8988T (cell line): ENCODE results near the gene PCSK6.
"Not testable (repeated sequence)": the region's sequence is repeated elsewhere in the genome, so short reads cannot be mapped to it uniquely, and the experiment has no call there.

Source experiments
- DNase-seq: peaks from one replicate; pipeline ENCODE4 v3.0.0; 2011

Gene PCSK6

DNA sequence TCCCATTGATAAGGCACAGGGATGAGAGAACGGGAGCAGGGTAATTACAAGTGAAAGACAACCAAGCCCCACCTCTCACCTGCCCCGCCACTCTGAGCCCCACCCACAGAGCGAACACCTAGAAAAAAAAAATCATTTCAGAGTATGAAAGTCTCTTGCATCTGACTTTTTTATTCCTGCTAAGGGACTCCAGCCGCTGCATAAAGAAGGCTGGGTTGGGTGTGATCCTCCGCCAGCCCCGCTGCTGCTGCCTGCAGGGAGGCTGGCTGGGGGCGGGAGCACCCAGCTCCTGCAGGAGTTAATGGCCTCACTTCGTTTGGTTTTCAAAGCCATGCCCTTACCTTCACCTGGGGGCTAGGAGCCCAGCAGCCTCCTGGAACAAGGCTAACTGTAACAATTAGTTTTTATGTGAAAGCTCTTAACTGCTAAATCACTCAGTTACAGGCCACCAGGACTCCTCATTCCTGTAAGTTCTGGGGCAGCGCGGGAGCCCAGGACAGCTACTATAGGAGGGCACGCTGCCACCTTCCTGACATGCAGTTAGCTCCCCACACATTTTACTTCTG lies 116.5 kb downstream of the PCSK6 start:
- no peak for DNase-seq

DNA sequence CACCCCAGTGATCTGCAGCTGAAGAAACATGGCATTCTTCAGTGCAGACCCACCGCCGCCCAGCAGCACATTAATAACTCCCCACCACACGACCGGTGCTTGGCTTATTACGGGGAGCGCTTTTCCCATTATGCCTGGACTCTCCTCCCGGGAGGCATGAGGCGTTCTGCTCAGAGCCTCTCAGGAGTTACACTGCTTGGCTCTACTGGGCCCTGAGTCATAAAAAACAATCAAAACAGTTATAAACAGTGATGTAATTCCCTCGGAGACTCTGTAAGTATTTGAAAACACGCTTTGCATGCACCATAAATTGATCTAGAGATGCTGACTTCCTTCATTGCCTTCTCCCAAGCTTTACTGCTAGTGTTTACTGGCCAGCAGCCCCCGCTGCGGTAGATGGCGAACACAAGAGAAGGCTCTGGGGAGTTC lies 117.3 kb downstream of the PCSK6 start:
- DNase-seq: no peak

DNA sequence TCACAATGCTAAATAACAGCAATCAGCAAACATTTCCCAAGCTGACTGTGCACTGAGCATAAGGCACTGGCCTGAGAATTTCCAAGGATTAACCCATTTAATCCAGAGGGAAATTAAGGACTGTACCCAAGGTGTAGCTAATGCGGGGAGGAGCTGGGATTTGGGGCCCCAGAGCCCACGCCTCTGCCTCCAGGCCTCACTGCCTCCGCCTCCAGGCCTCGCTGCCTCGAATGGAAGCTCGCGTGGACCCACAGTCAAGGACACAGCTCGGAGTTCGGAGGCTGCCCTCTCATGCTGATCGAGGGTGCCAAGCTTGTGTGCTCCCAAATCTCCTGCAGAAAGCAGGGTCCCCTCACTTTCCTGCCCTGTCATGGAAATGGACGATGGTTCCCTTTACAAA lies 118.0 kb downstream of the PCSK6 start:
- DNase-seq: no peak

DNA sequence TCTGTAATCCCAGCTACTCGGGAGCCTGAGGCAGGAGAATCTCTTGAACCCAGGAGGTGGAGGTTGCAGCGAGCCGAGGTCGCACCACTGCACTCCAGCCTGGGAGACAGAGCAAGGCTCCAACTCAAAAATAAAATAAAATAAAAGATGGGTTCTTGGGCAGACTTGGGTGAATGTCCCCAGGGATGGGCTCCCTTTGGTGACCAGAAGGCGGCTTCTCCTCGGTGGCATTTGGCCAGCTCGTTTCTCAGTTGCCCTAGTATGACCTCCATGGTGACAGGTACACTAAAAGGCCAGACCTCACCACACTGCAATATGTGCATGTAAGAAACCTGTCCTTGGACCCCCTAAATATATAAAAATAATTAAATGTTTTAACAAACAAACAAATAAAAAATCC lies 118.4 kb downstream of the PCSK6 start:
- DNase-seq: no peak

DNA sequence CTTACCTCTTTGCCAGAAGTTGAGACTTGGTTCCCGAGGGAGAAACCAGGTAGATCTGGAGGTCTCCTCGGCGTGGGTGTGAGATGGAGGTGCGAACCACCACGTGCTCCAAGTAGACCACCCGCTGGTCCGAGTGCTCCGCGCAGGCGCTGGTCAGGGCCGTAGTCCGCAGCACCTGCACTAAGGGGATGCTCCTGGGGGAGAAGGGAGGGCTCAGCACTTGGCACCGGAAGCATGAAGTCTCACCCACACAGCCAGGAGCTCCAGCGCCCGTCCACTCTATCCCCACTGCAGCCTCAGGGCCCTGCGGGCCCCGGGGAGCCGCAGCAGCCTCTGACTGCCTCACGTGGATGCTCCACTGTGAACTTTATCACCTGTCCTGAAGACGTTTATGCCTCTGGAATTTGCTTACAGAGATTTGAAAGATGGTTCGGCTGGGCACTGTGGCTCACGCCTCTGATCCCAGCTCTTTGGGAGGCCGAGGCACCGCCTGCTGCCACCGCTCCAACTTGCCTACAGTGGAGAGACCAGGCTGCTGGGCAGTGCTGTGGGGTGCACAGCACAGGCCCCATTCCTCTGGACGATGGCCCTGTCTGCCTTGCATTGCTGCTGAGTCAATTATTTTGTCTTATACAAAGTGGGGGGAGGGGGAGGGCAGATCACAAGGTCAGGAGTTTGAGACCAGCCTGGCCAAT lies 119.0 kb downstream of the PCSK6 start:
- DNase-seq: no peak

DNA sequence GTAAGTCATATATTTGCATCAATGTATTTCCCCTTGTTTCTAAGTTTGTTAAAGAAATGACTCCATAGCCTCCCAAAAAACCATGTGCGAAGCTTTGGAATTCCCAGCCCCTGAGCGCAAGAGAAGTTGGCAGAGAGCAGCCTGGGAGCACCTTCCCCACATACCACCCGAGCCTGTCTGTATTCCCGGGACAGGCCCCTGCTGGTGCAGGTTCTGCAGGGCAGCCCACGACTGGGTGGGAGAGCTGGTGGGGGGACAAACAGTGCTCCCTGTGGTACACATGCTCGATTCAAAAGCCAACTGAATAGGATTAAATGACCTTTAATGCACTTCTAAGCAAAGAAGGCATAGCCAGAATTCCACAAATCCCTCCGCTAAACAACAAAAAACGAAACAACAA lies 119.8 kb downstream of the PCSK6 start:
- DNase-seq: no peak

DNA sequence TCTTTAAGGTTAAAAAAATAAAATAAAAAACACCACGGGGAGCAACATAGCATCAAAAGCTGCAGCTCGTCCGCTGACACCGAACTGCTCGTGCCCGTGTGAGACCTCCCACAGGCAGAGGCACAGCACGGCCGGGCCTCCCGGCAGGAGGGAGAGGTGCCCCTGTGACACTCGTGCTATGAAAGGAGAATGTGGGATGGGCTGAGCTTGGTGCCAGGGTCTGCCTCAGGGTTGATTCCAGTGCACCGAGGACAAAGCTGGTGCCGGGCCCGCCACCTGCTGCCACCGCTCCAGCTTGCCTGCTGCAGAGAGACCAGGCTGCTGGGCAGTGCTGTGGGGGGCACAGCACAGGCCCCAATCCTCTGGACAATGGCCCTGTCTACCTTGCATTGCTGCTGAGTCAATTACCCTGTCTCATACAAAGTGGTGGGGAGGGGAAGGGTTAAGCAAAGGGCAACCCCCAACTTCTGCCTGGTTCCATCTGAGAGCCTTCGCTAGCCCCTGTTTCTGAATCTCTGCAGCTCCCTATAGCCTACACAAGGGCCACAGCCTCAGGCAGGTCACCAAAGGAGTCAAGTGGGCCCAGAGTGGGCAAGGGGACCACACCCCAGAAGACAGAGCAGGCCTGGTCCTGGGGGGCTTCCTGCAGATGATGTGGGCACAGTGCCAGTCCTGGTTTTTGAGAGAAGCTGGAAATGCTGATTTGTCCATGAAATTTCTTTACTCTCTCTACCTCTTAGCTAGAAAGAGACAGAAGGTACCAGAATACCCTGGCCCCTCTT lies 120.5 kb downstream of the PCSK6 start:
- DNase-seq: no peak

DNA sequence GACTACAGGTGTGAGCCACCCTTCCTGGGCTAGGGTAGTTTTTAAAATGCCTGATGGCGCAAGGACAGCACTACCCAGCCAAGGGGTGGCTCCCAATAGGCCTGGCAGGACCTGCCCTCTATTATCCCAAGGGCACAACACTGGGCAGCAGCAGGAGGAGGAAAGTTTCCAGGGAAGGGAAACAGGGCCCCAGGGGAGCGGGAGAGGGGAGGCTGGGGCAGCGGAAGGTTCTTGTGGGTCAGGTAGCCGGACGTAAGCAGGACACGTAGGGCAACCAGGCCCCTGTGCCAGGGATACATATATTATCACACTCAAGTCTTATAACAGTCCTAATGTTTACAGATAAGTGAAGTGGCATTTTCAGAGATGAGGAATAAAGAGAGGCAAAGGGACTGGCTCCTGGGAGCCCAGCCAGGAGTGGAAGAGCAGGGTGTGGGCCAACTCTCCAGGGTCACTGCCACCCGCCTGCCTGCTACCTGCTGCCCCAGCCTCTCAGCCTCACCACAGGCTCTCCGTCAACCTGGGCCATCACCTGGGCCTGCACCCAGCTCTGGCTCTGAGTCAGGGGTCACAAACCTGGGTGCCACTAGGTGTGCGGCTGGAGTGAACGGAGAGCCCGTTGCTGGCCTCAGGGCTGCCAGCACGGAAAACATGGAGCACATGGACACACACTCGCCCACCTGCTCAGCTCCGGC lies 121.3 kb downstream of the PCSK6 start:
- no peak for DNase-seq

DNA sequence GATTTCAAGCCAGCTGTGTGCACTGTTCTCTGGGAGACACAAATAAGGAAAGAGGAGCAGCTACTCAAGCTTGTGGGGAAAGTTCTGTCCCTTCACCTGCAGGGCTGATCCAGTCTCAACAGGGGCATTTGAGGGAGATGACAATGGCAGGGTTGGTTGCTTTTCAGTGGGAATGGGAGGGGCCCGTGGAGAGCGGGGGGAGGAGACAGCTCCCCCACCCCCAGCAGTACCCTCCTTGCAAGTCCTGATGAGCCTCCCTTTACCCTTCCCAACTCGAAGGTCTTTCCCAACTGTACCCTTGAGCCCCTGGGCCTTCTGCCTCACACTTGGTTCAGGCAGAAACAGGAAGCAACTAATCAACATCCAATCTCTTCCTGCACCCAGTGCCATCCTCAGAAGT lies 122.7 kb downstream of the PCSK6 start:
- DNase-seq: no peak

DNA sequence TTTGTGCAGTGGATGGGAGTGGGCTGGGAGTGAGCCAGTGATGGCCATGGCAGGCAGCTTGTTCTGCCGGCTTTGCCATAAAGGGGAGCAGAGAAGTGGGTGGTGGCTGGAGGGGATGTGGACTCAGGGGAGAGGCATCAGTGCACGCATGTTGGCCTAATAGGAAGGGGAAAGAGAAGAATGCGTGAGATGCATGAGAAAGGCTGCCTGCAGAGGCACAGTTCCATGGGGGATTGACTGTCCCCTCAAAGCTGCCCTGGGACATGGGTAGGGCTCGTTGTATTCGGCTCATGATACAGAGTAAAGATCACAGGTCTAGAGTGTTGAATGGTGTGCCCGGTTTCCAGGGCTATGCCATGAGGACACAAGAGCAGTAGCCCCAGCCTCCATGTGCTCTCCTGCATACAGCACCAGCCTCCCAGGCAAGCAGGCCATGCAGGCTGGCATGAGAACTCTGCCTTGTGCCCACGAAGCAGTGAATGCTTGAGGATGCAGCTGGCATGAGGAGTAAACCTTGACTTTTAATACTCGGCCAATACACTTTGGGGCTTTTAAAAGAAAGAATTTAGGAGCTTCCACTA lies 126.4 kb downstream of the PCSK6 start:
- no peak for DNase-seq

DNA sequence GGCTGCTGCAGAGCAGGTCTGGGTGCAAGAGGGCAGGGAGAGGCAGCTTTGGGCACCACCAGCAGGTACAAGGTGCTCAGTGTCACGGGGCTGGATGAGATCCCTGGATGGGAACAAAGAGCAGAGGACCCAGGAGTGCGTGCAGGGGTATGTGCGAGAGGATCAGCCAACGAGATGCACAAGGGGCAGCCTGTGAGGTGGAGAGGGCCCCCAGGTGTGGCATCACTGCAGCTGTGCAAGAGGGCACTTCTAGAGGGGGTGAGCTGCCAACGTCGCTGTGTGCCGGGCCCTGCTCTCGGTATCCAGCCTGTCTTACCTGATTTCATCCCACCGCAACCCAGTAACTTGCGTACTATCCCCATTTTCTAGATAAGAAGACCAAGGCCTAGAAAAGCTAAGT lies 127.1 kb downstream of the PCSK6 start:
- DNase-seq: no peak

DNA sequence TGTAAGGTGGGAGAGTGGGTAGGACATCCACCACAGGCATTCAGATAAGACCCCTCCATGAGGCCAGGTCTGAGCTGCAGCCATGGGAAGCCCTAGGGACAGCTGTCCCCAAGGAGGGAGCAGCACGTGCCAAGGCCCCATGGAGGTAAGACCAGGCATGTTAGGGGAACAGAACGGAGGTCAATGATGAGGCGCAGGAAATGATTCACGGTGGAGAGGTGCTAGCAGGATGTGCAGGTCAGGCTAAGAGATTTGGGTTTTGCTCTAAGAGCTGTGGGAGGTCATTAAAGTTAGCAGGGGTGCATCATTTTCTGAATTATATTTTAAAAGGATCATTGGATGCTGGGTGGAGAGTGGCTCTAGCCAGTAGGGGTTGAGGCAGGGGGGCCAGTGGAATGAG lies 128.1 kb downstream of the PCSK6 start:
- no peak for DNase-seq

DNA sequence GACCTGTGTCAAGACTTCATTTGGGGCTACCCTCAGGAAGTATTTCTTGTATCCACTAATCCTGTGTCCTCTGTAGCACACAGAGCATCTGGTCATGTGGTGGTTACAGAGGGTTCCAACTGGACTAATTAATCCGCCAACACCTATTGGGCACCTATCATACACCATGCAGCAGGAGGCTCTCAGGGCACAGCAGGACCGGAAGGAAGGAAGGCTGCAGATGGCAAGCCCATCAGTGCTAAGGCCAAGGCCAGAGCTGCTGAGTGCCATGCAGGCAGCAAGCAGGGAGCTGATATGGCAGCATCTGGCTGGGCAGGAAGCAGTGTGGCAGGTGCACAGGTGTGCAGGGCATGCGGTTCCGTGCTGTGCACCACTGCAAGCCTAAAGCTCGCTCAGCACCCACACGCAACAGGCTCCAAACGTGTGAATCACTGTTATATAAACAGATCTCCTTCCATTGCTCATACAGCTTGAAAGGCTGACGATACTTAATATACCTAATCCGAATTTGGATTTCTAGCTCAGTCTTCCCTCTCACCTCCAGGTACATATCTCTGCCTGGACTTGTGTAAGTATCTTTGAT lies 130.1 kb downstream of the PCSK6 start:
- no peak for DNase-seq

DNA sequence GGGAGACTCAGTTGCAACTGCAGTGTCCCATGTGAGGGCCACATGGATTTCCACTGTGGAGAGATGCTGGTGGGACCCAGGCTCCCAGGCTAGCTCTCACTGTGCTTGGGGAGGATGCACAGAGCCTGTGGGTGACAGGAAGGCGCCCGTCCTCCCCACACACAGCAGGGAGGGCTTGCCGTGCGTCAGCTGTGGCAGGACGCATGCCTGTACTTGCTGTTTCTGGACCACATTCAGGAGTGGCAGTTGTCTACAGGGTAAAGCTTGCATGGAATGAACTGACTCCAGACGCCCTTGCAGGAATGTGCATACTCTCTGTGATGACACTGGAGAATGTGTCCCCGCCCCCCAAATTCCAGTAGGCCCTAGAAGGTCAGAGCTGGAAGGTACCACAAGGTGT lies 130.6 kb downstream of the PCSK6 start:
- DNase-seq: no peak

DNA sequence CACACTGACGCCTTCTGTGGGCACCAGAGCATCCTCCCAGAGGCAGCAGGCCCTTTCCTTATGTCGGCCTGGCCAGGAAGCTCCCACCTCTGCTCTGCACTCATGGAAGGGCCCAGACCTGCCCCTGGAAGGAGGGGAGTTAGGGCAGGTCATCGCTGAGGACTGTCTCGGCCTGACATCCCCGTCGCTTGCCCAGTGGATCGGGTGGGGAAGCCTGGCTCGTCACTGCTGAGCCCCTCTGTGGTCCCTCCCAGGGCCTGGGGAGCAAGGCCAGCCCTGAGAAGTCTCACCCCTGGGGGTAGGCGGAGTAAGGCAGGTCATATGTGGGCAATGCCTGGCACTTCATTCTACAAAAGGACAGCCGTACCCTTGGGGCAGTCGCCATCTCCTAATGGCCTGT lies 131.6 kb downstream of the PCSK6 start:
- DNase-seq: no peak

DNA sequence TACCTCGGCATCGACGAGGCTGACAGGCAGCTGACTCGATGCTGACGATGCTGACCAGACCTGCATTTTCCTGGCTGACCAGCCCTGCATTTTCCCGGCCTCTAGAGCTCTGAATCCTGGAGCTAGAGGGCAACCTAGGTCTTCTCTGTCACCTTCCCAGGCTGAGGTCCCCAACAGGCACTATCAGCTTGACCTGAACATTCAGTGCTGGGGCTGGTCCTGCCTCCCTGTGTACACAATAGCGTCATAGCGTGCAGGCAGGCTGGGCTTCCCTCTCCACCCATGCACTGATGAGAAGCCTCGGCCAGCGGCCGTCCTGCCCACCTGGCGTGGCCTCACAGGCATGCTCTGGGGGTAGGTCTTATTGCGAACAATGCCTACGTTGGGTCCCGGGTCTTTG lies 132.2 kb downstream of the PCSK6 start:
- DNase-seq: no peak

DNA sequence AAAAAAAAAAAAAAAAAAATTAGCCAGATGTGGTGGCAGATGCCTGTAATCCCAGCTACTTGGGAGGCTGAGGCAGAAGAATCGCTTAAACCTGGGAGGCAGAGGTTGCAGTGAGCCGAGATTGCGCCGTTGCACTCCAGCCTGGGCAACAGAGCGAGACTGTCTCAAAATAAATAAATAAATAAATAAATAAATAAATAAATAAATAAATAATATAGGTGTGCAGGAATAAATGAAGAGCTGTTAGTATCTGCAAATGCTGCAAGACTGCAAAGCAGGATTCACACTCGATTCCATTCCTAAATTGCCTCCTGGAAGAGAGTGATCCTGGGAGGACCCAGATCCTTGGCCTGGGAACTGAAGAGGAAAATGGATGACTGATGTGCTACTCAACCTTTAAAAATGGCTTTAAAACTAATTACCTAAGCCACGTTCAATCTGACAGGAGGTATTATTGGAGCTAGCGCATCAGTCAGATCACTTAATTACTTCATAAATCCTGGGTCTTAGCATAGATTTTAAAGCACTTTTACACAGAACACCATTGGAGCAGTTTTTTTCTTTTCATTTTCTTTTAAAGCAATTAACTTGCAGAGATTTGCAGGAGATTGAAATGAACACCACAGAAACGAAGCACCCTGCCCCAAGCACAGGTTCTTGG lies 132.9 kb downstream of the PCSK6 start:
- DNase-seq: not testable (repeated sequence)

DNA sequence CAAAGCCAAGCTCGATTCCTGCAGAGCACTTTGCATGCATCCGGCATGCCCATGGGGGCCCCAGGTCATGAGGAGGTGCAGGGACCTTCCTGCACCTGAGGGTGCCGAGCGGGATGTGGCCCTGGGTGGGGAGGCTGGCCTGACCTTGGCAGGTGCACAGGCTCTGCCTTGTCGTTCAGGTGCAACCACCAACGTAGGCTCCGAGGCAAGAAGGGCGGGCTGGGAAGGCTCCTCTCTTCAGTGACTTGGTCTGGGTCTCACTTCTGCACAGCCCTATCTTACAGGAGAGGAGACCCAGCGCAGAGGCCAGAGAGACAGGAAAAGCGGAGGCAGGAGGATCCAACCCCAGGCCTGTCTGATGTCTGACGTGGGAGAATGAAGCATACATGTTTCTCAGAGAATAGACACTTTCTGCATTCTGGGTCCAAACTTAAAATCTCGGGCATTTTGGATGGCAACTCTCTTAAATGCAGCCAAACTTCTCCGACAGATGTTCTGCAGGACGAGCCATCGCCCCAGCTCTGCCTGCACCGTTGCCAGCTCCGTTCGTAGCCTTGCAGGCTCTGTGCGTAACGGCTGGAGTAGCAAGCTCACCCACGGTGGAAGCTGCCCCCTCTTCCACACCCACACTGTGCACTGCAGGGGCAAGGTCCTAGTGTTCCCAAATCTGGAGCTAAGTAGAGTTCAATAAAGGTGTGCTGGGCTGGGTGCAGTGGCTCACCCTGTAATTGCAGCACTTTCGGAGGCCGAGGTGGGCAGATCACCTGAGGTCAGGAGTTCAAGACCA lies 133.6 kb downstream of the PCSK6 start:
- no peak for DNase-seq

DNA sequence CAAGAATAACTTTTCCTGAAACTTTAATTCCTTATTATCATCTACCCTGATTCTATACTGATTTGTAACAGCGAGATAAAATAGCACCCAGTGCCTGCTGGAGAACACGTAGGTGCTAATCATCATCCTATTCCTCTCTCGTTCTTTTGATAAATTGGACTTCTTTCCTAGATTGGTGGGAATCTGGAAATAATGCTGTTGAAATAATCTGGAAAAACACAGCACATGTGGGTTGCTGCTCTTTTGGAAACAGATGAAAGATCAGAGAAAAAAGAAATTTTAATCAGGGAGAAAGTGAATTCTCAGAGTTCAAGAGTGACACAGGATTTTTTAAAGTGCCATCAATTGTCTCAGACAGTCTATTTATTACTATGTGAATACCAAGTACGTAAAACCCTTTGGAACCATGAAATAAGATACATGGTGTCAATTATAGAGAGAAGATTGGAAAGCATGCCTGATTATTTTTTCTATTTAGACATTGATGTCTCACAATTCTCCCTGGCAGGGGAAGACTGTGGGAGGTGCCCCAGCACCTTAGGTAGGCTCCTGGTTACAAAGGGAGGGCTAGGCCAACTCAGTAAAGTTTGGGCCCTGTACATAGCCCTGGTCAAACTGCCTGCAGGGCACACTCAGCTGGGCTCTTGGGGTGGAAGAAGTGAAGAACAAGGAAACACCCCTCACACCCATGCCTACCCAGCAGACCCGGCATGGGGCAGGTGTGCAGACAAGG lies 134.4 kb downstream of the PCSK6 start:
- DNase-seq: no peak

DNA sequence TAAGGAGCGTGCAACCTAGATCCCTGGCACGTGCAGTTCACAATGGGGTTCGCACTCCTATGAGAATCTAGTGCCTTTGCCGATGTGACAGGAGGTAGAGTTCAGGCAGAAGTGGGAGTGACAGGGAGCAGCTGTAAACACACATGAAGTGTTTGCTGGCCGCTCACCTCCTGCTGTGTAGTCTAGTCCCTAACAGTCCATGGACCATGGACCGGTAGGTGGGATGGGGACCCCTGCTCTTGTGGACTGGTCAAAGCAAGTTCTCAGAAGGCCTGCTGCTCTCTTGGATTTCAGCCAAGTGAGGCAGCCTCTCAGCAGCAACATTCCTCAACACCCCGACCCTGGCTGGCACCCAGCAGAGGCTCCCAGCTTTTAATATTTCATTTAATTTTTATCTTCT lies 136.3 kb downstream of the PCSK6 start:
- no peak for DNase-seq

DNA sequence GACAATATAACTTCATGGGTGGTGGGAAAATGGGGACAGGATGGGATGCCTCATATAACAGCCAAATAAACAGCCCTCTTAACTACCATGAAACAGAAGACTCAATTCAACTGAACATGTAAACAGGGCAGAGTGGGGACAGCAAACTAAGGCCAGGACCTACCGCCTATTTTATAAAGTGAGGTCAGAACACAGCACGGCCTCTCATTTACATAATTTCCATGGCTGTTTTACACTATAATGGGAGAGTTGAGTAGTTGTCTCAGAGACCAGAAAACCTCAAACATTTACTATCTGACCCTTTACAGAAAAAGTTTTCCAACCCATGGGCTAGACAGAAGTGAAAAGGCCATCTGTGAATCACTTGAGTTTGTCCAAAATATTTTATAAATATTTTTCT lies 137.8 kb downstream of the PCSK6 start:
- no peak for DNase-seq
